CMK (cell line): ENCODE results near the gene NGB.
"Not testable (repeated sequence)": the region's sequence is repeated elsewhere in the genome, so short reads cannot be mapped to it uniquely, and the experiment has no call there.

Source experiments
- DNase-seq: peaks from one replicate; pipeline ENCODE4 v3.0.0-alpha.2; 2010; ENCODE audit warnings: low read depth

Gene NGB

GRCh38 chr14:77290705-77291104, 19.7 kb upstream of the NGB start:
- no peak for DNase-seq

- DNase-seq, result no peak
These were observed 15.6 kb upstream of the NGB start for GRCh38 chr14:77286576-77286975.

- no peak for DNase-seq
These were observed 13.5 kb upstream of the NGB start for GRCh38 chr14:77284466-77284865.

GRCh38 chr14:77284066-77284465, 13.1 kb upstream of the NGB start:
- no peak for DNase-seq

GRCh38 chr14:77281852-77282410, 10.9 kb upstream of the NGB start:
- no peak for DNase-seq

GRCh38 chr14:77280921-77281320, 9.9 kb upstream of the NGB start:
- DNase-seq, result not testable (repeated sequence)

GRCh38 chr14:77279719-77280118, 8.7 kb upstream of the NGB start:
- no peak for DNase-seq

- DNase-seq, result no peak
These were observed 7.6 kb upstream of the NGB start for GRCh38 chr14:77278461-77279230.

GRCh38 chr14:77276959-77277358, 6.0 kb upstream of the NGB start:
- no peak for DNase-seq

GRCh38 chr14:77276295-77276935, 5.4 kb upstream of the NGB start:
- DNase-seq, result no peak

- DNase-seq, result no peak
These were observed 4.6 kb upstream of the NGB start for GRCh38 chr14:77275601-77276017.

GRCh38 chr14:77275041-77275580, 4.1 kb upstream of the NGB start:
- DNase-seq, result no peak

GRCh38 chr14:77273796-77274195, 2.8 kb upstream of the NGB start:
- DNase-seq, result no peak

GRCh38 chr14:77272261-77272660, 1.3 kb upstream of the NGB start:
- no peak for DNase-seq

- DNase-seq, result no peak
These were observed 469 bp downstream of the NGB start for GRCh38 chr14:77270361-77271112.

GRCh38 chr14:77268989-77269600, 1.9 kb downstream of the NGB start:
- no peak for DNase-seq

GRCh38 chr14:77267937-77268699, 2.9 kb downstream of the NGB start:
- DNase-seq, result no peak

- no peak for DNase-seq
These were observed 4.7 kb downstream of the NGB start for GRCh38 chr14:77266336-77266735.

- no peak for DNase-seq
These were observed 5.3 kb downstream of the NGB start for GRCh38 chr14:77265561-77266335.

GRCh38 chr14:77265187-77265515, 5.9 kb downstream of the NGB start:
- no peak for DNase-seq
